Measurements from ENCODE around the gene RBM33.

Gene RBM33, protein sequence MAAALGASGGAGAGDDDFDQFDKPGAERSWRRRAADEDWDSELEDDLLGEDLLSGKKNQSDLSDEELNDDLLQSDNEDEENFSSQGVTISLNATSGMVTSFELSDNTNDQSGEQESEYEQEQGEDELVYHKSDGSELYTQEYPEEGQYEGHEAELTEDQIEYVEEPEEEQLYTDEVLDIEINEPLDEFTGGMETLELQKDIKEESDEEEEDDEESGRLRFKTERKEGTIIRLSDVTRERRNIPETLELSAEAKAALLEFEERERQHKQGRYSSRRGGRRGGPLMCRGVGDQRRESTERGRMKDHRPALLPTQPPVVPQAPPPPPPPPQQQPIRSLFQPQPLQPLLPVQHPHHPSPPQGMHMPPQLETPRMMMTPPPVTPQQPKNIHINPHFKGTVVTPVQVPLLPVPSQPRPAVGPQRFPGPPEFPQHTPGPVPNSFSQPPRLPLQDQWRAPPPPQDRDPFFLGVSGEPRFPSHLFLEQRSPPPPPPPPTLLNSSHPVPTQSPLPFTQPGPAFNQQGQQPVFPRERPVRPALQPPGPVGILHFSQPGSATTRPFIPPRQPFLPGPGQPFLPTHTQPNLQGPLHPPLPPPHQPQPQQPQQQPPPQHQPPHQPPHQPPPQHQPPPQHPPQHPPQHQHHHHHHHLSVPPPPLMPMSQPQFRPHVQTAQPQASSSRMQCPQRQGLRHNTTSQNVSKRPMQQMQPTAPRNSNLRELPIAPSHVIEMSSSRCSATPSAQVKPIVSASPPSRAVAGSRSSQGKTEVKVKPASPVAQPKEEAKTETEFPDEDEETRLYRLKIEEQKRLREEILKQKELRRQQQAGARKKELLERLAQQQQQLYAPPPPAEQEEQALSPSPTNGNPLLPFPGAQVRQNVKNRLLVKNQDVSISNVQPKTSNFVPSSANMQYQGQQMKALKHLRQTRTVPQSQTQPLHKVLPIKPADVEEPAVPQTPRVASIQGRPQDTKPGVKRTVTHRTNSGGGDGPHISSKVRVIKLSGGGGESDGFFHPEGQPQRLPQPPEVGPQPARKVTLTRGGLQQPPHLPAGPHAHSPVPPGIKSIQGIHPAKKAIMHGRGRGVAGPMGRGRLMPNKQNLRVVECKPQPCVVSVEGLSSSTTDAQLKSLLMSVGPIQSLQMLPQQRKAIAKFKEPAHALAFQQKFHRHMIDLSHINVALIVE

DNA sequence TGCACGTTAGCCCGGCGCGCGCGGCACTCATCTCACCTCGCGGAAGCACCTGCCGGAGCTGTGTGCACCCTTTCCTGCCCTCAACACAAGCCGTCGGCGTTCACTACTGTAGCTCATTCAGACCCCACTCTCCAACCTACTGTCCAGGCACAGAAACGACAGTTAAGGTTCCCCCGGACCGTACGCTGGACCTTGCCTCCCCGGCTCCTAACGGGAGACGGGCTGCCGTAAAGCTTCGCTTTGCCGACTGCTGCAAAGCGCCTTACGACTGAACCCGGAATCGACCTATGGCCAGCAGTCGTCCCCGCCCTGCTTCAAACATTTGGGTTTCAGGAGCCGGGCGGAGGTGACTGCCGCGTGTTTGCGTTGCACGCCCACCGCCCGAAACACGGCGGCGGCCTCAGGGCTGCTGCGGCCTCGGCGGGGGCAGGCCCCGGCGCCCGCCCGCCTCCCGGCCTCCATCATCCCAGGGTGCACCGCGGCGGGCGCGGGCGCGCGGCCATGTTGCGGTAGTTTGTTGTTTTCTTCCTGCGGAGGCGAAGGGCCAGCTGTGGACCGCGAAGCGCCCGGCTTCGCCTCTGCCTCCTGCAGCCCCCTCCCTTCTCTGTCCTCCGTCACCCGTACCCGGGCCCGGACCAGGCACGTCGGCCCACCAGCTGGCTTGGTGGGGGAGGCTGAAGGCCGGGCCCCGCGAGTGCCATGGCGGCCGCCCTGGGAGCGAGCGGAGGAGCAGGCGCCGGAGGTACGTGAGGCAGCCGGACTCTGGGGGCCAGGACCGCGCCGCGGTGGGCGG is at the start of gene RBM33:
TSS of gene RBM33 (plus strand) at position 484 of the 793 bp plus-strand sequence. CDS start at position 700, 216 bp downstream.
- H3K4me3 ChIP-seq (ENCODE audit: low read length), result peak within 1 kb of the TSS; percentile 98
- DNase-seq (ENCODE audit: low read depth), result peak; percentile 52
- TF ChIP-seq, protein P1, sequence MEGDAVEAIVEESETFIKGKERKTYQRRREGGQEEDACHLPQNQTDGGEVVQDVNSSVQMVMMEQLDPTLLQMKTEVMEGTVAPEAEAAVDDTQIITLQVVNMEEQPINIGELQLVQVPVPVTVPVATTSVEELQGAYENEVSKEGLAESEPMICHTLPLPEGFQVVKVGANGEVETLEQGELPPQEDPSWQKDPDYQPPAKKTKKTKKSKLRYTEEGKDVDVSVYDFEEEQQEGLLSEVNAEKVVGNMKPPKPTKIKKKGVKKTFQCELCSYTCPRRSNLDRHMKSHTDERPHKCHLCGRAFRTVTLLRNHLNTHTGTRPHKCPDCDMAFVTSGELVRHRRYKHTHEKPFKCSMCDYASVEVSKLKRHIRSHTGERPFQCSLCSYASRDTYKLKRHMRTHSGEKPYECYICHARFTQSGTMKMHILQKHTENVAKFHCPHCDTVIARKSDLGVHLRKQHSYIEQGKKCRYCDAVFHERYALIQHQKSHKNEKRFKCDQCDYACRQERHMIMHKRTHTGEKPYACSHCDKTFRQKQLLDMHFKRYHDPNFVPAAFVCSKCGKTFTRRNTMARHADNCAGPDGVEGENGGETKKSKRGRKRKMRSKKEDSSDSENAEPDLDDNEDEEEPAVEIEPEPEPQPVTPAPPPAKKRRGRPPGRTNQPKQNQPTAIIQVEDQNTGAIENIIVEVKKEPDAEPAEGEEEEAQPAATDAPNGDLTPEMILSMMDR (conservative IDR thresholded peaks at IDR 0.05; ENCODE audit: low read depth, low read length), result no peak

DNA sequence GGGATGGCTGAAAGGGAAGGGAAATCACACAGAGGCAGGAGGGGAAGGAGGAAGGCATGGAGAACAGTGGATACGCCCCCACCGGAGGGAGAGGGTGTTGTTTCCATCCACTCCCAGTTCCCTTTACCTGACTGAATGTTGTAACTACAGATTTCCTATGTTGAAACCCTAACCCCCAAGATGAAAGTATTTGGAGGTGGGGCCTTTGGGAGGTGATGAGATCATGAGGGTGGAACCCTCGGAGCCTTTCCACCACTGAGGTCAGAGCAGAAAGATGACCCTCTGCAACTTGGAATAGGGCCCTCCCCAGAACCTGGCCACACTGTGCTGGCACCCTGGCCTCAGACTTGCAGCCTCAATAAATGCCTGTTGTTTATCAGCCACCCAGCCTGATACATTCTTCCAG is 49.5 kb upstream of the RBM33 start:
- H3K4me3 ChIP-seq (ENCODE audit: low read length), result no peak overlapping the region
- DNase-seq (ENCODE audit: low read depth), result no peak
- TF ChIP-seq, protein P1 (conservative IDR thresholded peaks at IDR 0.05; ENCODE audit: low read depth, low read length), result no peak

DNA sequence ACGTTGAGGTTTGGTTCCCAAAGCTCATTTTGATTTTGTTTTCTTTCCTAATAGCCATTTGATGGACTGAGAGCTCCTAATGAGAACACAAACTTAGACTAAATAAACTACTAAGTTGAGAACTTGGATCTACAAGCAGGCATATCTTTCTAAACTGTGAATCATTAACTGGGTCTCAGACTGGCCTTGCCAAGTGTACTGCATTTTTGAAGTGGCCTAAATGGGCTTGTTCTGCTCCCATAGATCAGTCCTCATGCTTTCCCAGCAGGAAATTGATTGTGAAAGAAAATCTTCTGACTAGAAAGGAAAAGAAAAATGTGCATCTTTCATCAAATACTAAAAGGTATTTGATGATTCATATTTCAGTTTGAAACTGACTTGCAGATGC is 46.7 kb upstream of the RBM33 start:
- DNase-seq (ENCODE audit: low read depth), result no peak
- TF ChIP-seq, protein P1 (conservative IDR thresholded peaks at IDR 0.05; ENCODE audit: low read depth, low read length), result no peak
- no peak overlapping the region for H3K4me3 ChIP-seq (ENCODE audit: low read length)

DNA sequence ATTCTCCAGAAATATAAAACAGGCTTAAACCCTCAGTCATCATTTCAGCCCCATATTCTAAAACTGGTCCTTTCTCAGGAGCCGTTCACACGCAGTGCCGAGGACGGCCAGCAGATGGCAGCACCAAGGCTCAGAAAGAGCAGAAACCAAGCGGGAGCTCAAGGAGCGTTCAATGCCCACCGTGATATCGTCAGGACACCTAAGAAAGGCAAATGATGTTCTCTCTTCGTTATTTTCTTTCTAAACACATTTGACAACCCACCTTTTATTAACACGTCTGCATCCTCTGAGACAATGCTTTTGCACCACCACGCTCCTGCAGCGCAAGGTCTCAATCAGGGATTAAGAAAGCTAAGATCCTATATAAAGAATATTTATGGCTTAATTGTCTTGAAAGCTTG is 45.7 kb upstream of the RBM33 start:
- H3K4me3 ChIP-seq (ENCODE audit: low read length), result no peak overlapping the region
- peak; percentile 12 for DNase-seq (ENCODE audit: low read depth)
- TF ChIP-seq, protein P1 (conservative IDR thresholded peaks at IDR 0.05; ENCODE audit: low read depth, low read length), result peak; percentile 100

DNA sequence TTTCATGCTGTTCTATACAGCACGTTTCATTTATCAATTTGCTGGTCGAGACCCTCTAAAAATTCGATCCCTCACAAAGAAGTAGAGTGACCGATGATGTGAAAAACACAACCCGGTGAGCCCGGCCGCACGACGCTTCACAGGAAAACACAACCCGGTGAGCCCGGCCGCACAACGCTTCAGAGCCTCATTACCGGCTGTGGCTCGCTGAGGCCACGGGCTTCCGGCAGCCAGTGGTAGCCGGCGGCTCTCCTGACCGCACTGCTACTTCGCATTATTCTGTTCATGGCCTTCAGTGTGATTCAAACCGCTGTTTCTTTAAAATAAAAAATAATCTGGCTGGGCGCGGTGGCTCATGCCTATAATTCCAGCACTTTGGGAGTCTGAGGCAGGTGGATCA is 42.3 kb upstream of the RBM33 start:
- TF ChIP-seq, protein P1 (conservative IDR thresholded peaks at IDR 0.05; ENCODE audit: low read depth, low read length), result no peak
- no peak overlapping the region for H3K4me3 ChIP-seq (ENCODE audit: low read length)
- no peak for DNase-seq (ENCODE audit: low read depth)

DNA sequence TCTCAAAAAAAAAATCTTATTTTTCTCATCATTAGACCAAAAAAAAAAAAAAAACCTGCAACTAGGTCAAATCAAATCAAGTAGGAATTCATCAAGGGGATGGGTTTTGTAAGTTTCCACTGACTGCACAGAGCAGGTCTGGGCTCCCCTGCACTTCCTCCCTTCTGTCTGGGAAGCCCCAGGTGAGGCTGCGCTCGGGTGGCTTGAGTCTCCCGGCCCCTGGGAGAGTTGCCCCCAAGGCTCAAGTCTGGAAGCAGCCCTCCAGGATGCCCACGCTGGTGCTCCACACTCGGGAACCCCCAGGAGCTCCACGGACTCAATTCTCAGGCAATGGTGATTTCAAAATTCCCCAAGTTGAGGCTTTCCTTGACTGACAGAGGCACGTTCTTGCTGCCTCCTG is 41.7 kb upstream of the RBM33 start:
- TF ChIP-seq, protein P1 (conservative IDR thresholded peaks at IDR 0.05; ENCODE audit: low read depth, low read length), result no peak
- no peak for DNase-seq (ENCODE audit: low read depth)
- no peak overlapping the region for H3K4me3 ChIP-seq (ENCODE audit: low read length)

Data from retinal pigment epithelial cell (primary cell).